Measurements from ENCODE around the gene ZNF208.
"Not testable (repeated sequence)": the region's sequence is repeated elsewhere in the genome, so short reads cannot be mapped to it uniquely, and the experiment has no call there.

The ZNF208 gene

GRCh38 chr19:22010437-22011143 is at the start of gene ZNF208:
Gene ZNF208 (minus strand): TSS chr19:22010943. CDS start chr19:22010794, 149 bp downstream.
- DNase-seq (ENCODE audit: extremely low spot score); CTCF ChIA-PET; POLR2A ChIA-PET: not testable (repeated sequence)

DNA sequence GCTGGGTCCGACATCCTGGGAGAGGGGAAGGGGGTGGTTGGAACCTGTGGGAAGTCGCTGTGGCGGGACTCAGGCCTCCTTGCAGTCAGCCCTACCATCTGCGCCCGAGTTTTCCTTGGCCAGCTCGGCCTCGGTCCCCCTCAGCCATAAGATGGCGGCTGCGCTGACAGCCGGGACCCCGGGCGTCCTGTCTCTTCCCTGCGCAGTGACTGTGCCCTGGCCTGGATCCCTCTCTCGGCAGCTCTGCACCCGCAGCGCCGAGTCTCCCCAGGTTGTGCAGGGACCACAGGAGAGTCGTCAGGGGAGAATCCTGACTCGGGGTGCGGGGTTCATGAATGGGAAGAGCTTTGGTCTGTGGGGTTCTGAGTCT is 41.9 kb upstream of the ZNF208 start:
- DNase-seq (ENCODE audit: extremely low spot score), result no peak
- CTCF ChIA-PET, result no interaction called here
- POLR2A ChIA-PET, result no interaction called here
- no peak for TF ChIP-seq CTCF (IDR thresholded peaks at IDR 0.05; ENCODE audit: control extremely low read depth, extremely low read depth, low read depth, missing control alignments)

DNA sequence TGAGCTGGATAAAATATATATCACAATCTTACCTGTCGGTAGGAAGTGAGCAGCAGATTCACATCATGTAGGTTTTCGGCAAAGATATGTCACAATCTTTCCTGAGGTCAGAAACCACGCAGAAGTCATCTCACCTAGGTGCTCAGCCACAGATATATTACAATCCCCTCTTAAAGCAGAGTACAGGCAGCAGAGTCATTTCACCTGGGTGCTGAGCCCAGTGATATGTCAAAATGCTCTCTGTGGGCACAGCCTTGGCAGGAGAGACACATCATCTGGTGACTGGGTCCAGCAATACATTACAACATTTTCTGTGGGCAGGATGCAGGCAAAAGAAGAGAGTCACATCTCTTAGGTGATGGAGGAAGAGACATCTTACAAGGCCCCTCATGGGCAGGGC is 30.4 kb upstream of the ZNF208 start:
- POLR2A ChIA-PET; CTCF ChIA-PET; DNase-seq (ENCODE audit: extremely low spot score): not testable (repeated sequence)

GRCh38 chr19:22030680-22031079 is 19.9 kb upstream of the ZNF208 start:
- DNase-seq (ENCODE audit: extremely low spot score), result no peak
- CTCF ChIA-PET, result no interaction called here
- TF ChIP-seq CTCF (IDR thresholded peaks at IDR 0.05; ENCODE audit: control extremely low read depth, extremely low read depth, low read depth, missing control alignments), result no peak
- POLR2A ChIA-PET, result no interaction called here

GRCh38 chr19:22026687-22027086 is 15.9 kb upstream of the ZNF208 start:
- CTCF ChIA-PET, result no interaction called here
- POLR2A ChIA-PET, result no interaction called here
- TF ChIP-seq CTCF (IDR thresholded peaks at IDR 0.05; ENCODE audit: control extremely low read depth, extremely low read depth, low read depth, missing control alignments), result no peak
- DNase-seq (ENCODE audit: extremely low spot score), result no peak

DNA sequence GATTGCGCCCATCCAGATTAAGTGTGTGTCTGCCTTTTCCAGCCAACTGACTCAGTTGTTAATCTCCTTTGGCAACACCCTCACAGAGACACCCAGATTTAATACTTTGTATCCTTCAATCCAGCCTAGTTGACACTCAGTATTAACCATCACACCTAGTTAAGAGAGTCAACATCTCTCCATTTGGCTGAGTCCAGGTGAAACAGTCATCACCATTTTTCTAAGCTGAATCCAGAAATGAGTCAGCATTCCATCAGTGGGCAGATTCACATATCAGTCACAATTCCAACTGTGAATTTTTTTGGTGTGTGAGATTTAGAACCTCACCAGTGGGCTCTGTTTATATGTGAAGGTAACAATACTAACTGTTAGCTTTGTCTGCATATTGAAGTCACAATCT is 14.8 kb upstream of the ZNF208 start:
- DNase-seq (ENCODE audit: extremely low spot score); CTCF ChIA-PET; POLR2A ChIA-PET: not testable (repeated sequence)

DNA sequence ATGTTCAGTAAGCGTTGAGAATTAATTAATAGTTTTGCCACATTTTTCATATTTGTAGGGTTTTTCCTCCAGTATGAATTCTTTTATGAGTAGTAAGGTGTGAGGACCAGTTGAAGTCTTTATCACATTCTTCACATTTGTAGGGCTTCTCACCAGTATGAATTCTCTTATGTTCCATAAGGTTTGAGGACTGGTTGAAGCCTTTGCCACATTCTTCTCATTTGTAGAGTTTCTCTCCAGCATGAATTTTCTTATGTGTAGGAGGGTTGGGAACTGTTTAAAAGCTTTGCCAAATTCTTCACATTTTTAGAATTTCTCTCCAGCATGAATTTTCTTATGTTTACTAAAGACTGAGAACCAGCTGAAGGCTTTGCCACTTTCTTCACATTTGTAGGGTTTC is 40.3 kb downstream of the ZNF208 start:
- CTCF ChIA-PET, result no interaction called here
- POLR2A ChIA-PET, result no interaction called here
- TF ChIP-seq CTCF (IDR thresholded peaks at IDR 0.05; ENCODE audit: control extremely low read depth, extremely low read depth, low read depth, missing control alignments), result no peak
- no peak for DNase-seq (ENCODE audit: extremely low spot score)

DNA sequence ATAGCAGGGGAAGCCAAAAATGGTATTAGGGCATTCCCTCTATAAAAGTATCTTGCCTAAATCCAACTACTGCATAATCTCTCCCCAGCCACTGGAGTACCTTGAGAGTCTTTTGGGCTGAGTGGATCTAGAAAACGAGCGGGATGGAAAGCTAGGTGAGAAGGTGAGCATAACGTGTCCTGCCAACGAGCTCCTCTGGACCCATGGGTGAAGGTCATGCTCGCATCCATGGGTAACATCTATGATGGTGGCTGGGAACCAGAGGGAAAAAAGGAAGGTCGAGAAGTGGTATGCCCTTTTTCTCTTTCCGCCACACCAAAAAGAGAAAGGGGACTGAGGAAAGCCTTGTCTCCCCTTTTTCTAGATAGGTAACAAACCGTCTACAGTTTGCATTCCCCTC is 63.0 kb downstream of the ZNF208 start:
- DNase-seq (ENCODE audit: extremely low spot score), result no peak
- ChIA-PET POLR2A (no interaction called here), CTCF (no interaction called here)
- no peak for TF ChIP-seq CTCF (IDR thresholded peaks at IDR 0.05; ENCODE audit: control extremely low read depth, extremely low read depth, low read depth, missing control alignments)
